Loucy (cell line): Measurements from ENCODE around the gene APLP1.

Source experiments
- H2AFZ ChIP-seq: fragments of 200-600 bp; sonication (generic); 2 replicates; pipeline ENCODE4 v1.6.0; 2016; ENCODE audit warnings: antibody characterized with exemption, mild to moderate bottlenecking, low read length, moderate library complexity
- H3F3A ChIP-seq: fragments of 200-600 bp; 2 replicates; pipeline ENCODE4 v1.6.0; 2016; ENCODE audit warnings: antibody characterized with exemption, low read depth, mild to moderate bottlenecking
- H3K27me3 ChIP-seq: fragments of 200-600 bp; sonication (generic); 2 replicates; pipeline ENCODE4 v1.6.1; 2014; ENCODE audit warnings: low read length, mild to moderate bottlenecking; ENCODE audit not compliant: insufficient read depth, poor library complexity, severe bottlenecking
- H3K36me3 ChIP-seq: fragments of 200-600 bp; sonication (generic); 2 replicates; pipeline ENCODE4 v1.6.1; 2016; ENCODE audit warnings: low read length; ENCODE audit not compliant: insufficient read depth
- H3K4me1 ChIP-seq: fragments of 200-600 bp; sonication (generic); 2 replicates; pipeline ENCODE4 v1.5.1; 2014; ENCODE audit warnings: low read length, mild to moderate bottlenecking; ENCODE audit not compliant: insufficient read depth, poor library complexity, severe bottlenecking
- H3K4me2 ChIP-seq: fragments of 200-600 bp; sonication (generic); 2 replicates; pipeline ENCODE4 v1.6.0; 2014; ENCODE audit warnings: antibody characterized with exemption, low read length, low read depth, mild to moderate bottlenecking; ENCODE audit not compliant: poor library complexity, severe bottlenecking
- H3K4me3 ChIP-seq: fragments of 200-600 bp; sonication (generic); 2 replicates; pipeline ENCODE4 v1.5.1; 2014; ENCODE audit warnings: low read length, mild to moderate bottlenecking, mixed read lengths; ENCODE audit not compliant: poor library complexity, severe bottlenecking
- H3K79me2 ChIP-seq: fragments of 200-600 bp; sonication (generic); 2 replicates; pipeline ENCODE4 v1.6.1; 2014; ENCODE audit warnings: low read length; ENCODE audit not compliant: insufficient read depth
- H3K9ac ChIP-seq: fragments of 200-600 bp; sonication (generic); 2 replicates; pipeline ENCODE4 v1.6.0; 2014; ENCODE audit warnings: mild to moderate bottlenecking, low read depth, low read length, moderate library complexity; ENCODE audit not compliant: poor library complexity, severe bottlenecking
- H3K9me2 ChIP-seq: fragments of 200-600 bp; sonication (generic); replicated peaks from 2 replicates; pipeline ENCODE4 v1.6.1; 2016; ENCODE audit warnings: low read depth, low read length, mixed read lengths
- H3K9me3 ChIP-seq: fragments of 200-600 bp; sonication (generic); 2 replicates; pipeline ENCODE4 v1.6.1; 2014; ENCODE audit warnings: mild to moderate bottlenecking, antibody characterized with exemption, low read length, low read depth; ENCODE audit not compliant: insufficient read depth
- H4K20me1 ChIP-seq: fragments of 200-600 bp; sonication (generic); 2 replicates; pipeline ENCODE4 v1.6.0; 2014; ENCODE audit warnings: antibody characterized with exemption, low read length, mild to moderate bottlenecking; ENCODE audit not compliant: insufficient read depth, poor library complexity, severe bottlenecking
- EZH2phosphoT487 ChIP-seq: fragments of 200-600 bp; IDR thresholded peaks from 2 replicates; pipeline ENCODE4 v1.6.1; 2018; ENCODE audit warnings: antibody characterized with exemption, mild to moderate bottlenecking, moderate library complexity, borderline replicate concordance
- TF ChIP-seq, protein P1 (sequence below): fragments of 200-600 bp; sonication (generic); conservative IDR thresholded peaks from 2 replicates; pipeline ENCODE4 v1.5.1; 2014; ENCODE audit warnings: mild to moderate bottlenecking, antibody characterized with exemption, low read length

APLP1 gene

DNA sequence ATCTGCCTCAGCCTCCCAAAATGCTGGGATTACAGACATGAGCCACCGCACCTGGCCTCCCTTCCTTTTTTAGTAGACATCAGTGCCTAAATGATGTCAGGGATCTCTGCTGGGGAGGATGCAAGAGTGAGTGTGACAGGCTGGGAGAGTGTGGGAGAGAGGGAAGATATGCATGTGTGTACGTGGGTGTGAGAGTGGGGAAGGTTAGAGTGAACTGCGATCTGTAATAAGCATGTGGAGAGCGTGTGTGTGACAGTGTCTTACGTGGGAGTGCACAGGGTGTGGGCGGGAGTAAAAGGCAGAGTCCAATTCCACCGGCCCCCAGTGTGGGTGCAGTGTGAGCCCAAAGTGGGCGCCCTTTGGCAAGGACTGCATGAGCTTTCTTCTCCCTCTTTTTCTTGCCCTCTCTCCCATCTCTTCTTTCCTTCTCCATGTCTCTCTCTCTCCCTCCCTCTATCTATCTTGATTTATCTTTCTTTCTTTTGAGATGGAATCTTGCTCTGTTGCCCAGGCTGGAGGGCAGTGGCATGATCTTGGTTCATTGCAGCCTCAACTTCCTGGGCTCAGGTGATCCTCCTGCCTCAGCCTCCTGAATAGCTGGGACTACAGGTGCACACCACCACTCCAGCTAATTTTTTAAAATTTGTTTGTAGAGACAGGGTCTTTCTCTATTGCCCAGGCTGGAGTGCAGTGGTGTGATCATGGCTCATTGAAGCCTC is 15.2 kb upstream of the APLP1 start:
- H3K9me3 ChIP-seq, result no peaks in the 10 kb centered on the region
- H3F3A ChIP-seq, result no peaks in the 10 kb centered on the region
- H3K4me2 ChIP-seq, result no peak overlapping the region
- no peak overlapping the region for H3K9ac ChIP-seq
- H2AFZ ChIP-seq, result no peak overlapping the region
- H3K4me3 ChIP-seq, result no peak overlapping the region
- H3K36me3 ChIP-seq, result no peaks in the 10 kb centered on the region
- TF ChIP-seq, protein P1, sequence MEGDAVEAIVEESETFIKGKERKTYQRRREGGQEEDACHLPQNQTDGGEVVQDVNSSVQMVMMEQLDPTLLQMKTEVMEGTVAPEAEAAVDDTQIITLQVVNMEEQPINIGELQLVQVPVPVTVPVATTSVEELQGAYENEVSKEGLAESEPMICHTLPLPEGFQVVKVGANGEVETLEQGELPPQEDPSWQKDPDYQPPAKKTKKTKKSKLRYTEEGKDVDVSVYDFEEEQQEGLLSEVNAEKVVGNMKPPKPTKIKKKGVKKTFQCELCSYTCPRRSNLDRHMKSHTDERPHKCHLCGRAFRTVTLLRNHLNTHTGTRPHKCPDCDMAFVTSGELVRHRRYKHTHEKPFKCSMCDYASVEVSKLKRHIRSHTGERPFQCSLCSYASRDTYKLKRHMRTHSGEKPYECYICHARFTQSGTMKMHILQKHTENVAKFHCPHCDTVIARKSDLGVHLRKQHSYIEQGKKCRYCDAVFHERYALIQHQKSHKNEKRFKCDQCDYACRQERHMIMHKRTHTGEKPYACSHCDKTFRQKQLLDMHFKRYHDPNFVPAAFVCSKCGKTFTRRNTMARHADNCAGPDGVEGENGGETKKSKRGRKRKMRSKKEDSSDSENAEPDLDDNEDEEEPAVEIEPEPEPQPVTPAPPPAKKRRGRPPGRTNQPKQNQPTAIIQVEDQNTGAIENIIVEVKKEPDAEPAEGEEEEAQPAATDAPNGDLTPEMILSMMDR, result no peak
- TF ChIP-seq EZH2phosphoT487, result no peak
- no peaks in the 10 kb centered on the region for H3K9me2 ChIP-seq
- H4K20me1 ChIP-seq, result no peaks in the 10 kb centered on the region
- H3K27me3 ChIP-seq, result no peaks in the 10 kb centered on the region
- no peaks in the 10 kb centered on the region for H3K79me2 ChIP-seq
- H3K4me1 ChIP-seq, result peaks cover 4% of the 10 kb centered on the region

DNA sequence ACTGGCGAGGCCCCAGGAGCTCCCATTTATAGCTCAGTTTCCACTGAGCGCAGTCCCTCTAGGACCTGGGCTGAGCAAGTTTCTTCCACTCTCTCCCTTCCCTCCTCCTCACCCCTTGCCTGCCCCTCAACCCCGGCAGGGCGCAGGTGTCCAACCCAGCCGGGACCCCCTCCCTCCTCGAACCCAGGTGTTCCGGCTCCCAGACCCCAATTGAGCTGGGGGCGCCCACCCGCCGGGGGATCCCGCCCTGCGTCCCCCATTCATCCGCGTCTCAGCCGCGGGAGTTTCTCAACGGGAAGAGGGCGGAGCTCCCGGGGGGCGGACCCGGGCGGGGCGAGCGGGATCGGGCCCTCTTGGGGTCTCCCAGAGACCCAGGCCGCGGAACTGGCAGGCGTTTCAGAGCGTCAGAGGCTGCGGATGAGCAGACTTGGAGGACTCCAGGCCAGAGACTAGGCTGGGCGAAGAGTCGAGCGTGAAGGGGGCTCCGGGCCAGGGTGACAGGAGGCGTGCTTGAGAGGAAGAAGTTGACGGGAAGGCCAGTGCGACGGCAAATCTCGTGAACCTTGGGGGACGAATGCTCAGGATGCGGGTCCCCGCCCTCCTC is 11.7 kb upstream of the APLP1 start, which contains the start of gene KIRREL2:
TSS of gene KIRREL2 (plus strand) at position 366 of the 604 bp plus-strand sequence. CDS start at position 575, 209 bp downstream.
- Histone ChIP-seq H4K20me1 (no peaks in the 10 kb centered on the region), H3K4me3 (peak within 1 kb of the TSS; percentile 71), H3F3A (no peaks in the 10 kb centered on the region), H3K4me1 (peaks cover 4% of the 10 kb centered on the region), H3K79me2 (no peaks in the 10 kb centered on the region), H3K27me3 (no peaks in the 10 kb centered on the region), H3K9me3 (no peaks in the 10 kb centered on the region), H2AFZ (peak within 1 kb of the TSS; percentile 97), H3K4me2 (peak within 1 kb of the TSS; percentile 77), H3K9ac (peak within 1 kb of the TSS; percentile 64), H3K36me3 (no peaks in the 10 kb centered on the region), H3K9me2 (no peaks in the 10 kb centered on the region)
- TF ChIP-seq, protein P1, result no peak
- TF ChIP-seq EZH2phosphoT487, result no peak

- no peak overlapping the region for H3K4me2 ChIP-seq
These were observed 10.1 kb upstream of the APLP1 start for GRCh38 chr19:35858311-35858710.

More at GRCh38 chr19:35858311-35858710, 10.1 kb upstream of the APLP1 start:
- H3K4me3 ChIP-seq, result no peak overlapping the region
- no peaks in the 10 kb centered on the region for H3K27me3 ChIP-seq
- no peak overlapping the region for H2AFZ ChIP-seq
- no peaks in the 10 kb centered on the region for H3K79me2 ChIP-seq
- no peaks in the 10 kb centered on the region for H3K9me2 ChIP-seq
- H3K4me1 ChIP-seq, result peaks cover 4% of the 10 kb centered on the region
- no peaks in the 10 kb centered on the region for H3F3A ChIP-seq
- no peaks in the 10 kb centered on the region for H3K36me3 ChIP-seq
- no peak overlapping the region for H3K9ac ChIP-seq
- no peaks in the 10 kb centered on the region for H3K9me3 ChIP-seq
- H4K20me1 ChIP-seq, result no peaks in the 10 kb centered on the region
- TF ChIP-seq, protein P1, result no peak
- TF ChIP-seq EZH2phosphoT487, result no peak
